Activated T-helper 1 cell treated with anti-CD3 and anti-CD28 coated beads, Interleukin-12 subunit alpha, Interleukin-12 subunit beta, Interleukin-2, Interleukin-4 antibody, amounts not matched to agents 30 ng/mL and 10 ng/mL and 1 ng/mL, durations not matched to agents 14 hours and 24 hours and 36 hours (primary cell): ENCODE results near the gene PTAR1. TPM values are rescaled to one million over a fixed set of nuclear protein-coding genes. Genes with fewer than 3 reads are reported as not detected.
"Not testable (repeated sequence)": the region's sequence is repeated elsewhere in the genome, so short reads cannot be mapped to it uniquely, and the experiment has no call there.

Experiments
- DNase-seq: peaks from one replicate; pipeline ENCODE4 v3.0.0; 2021; ENCODE audit warnings: low spot score
- H3K27ac Mint-ChIP-seq: one replicate; pipeline ENCODE4 v1.8.0; 2021; ENCODE audit warnings: mild to moderate bottlenecking, mixed read lengths
- H3K27me3 Mint-ChIP-seq: one replicate; pipeline ENCODE4 v1.8.0; 2022; ENCODE audit warnings: mild to moderate bottlenecking, moderate library complexity, mixed read lengths; ENCODE audit not compliant: insufficient read depth
- H3K36me3 Mint-ChIP-seq: one replicate; pipeline ENCODE4 v1.8.0; 2021; ENCODE audit warnings: low read depth, mixed read lengths
- H3K4me1 Mint-ChIP-seq: one replicate; pipeline ENCODE4 v1.8.0; 2021; ENCODE audit warnings: low read depth, mixed read lengths
- H3K4me3 Mint-ChIP-seq: one replicate; pipeline ENCODE4 v1.8.0; 2021; ENCODE audit warnings: mild to moderate bottlenecking, moderate library complexity, mixed read lengths
- H3K9me3 Mint-ChIP-seq: one replicate; pipeline ENCODE4 v1.8.0; 2021; ENCODE audit warnings: mixed read lengths
- intact Hi-C: fragments of 100-400 bp; cut with micrococcal nuclease; formaldehyde crosslinking; loops from one replicate; pipeline ENCODE4 v1.15.1; 2024
- total RNA-seq: library from RNA; stranded (reverse); gene quantifications from 2 replicates; pipeline ENCODE4 v1.2.3, GENCODE V29; 2022

PTAR1 gene
- total RNA-seq = 47.5 and 52.3 TPM in 2 replicates

- H3K36me3 Mint-ChIP-seq = peaks cover 17% of the 10 kb centered on the region
- H3K27ac Mint-ChIP-seq = peak within 1 kb of the TSS; percentile 95
- no peaks in the 10 kb centered on the region for H3K9me3 Mint-ChIP-seq
- intact Hi-C loops = loop anchor here (1.0 to 10.0 kb wide), 12 partner anchors 28 to 803 kb away; partner anchors contain the start of genes APBA1, CFAP95, FXN and KLF9
- peak within 1 kb of the TSS; percentile 91 for H3K4me3 Mint-ChIP-seq
- DNase-seq = peak; percentile 88
- H3K4me1 Mint-ChIP-seq = peaks cover 34% of the 10 kb centered on the region
- peaks cover 5% of the 10 kb centered on the region for H3K27me3 Mint-ChIP-seq
Measured at GRCh38 chr9:69759421-69760277, at the start of gene PTAR1. Gene PTAR1, minus strand, starts transcription at chr9:69760011. Its CDS starts 73 bp downstream, at chr9:69759938.

GRCh38 chr9:69809304-69809863 lies 49.6 kb upstream of the PTAR1 start:
- no peaks in the 10 kb centered on the region for H3K27me3 Mint-ChIP-seq
- H3K36me3 Mint-ChIP-seq = no peaks in the 10 kb centered on the region
- no peak overlapping the region for H3K4me3 Mint-ChIP-seq
- no peaks in the 10 kb centered on the region for H3K9me3 Mint-ChIP-seq
- no peak for DNase-seq
- intact Hi-C loops = loop anchor here (1.0 kb wide), 2 partner anchors 69 to 110 kb away; no protein-coding TSS in a partner anchor
- H3K4me1 Mint-ChIP-seq = peaks cover 13% of the 10 kb centered on the region
- H3K27ac Mint-ChIP-seq = no peak overlapping the region

GRCh38 chr9:69806627-69807026 lies 46.8 kb upstream of the PTAR1 start:
- no peak for DNase-seq
- Mint-ChIP-seq H3K4me1 (peaks cover 7% of the 10 kb centered on the region), H3K27ac (no peak overlapping the region), H3K4me3 (no peak overlapping the region), H3K9me3 (no peaks in the 10 kb centered on the region), H3K27me3 (no peaks in the 10 kb centered on the region), H3K36me3 (no peaks in the 10 kb centered on the region)
- intact Hi-C loops = no loop called here

GRCh38 chr9:69805962-69806515 lies 46.2 kb upstream of the PTAR1 start:
- no peaks in the 10 kb centered on the region for H3K36me3 Mint-ChIP-seq
- H3K9me3 Mint-ChIP-seq = no peaks in the 10 kb centered on the region
- H3K27ac Mint-ChIP-seq = no peak overlapping the region
- no peaks in the 10 kb centered on the region for H3K27me3 Mint-ChIP-seq
- no peak overlapping the region for H3K4me3 Mint-ChIP-seq
- H3K4me1 Mint-ChIP-seq = peaks cover 7% of the 10 kb centered on the region
- no peak for DNase-seq
- intact Hi-C loops = no loop called here

- Mint-ChIP-seq H3K27me3 (peaks cover 10% of the 10 kb centered on the region), H3K27ac (no peak overlapping the region), H3K9me3 (no peaks in the 10 kb centered on the region), H3K4me1 (no peaks in the 10 kb centered on the region), H3K4me3 (no peak overlapping the region), H3K36me3 (no peaks in the 10 kb centered on the region)
- no peak for DNase-seq
- intact Hi-C loops = no loop called here
Measured at GRCh38 chr9:69801989-69802388, 42.2 kb upstream of the PTAR1 start.

- H3K9me3 Mint-ChIP-seq, H3K4me3 Mint-ChIP-seq, DNase-seq, H3K4me1 Mint-ChIP-seq, intact Hi-C loops, H3K36me3 Mint-ChIP-seq, H3K27ac Mint-ChIP-seq: not testable (repeated sequence)
- peaks cover 11% of the 10 kb centered on the region for H3K27me3 Mint-ChIP-seq
Measured at GRCh38 chr9:69800027-69800426, 40.2 kb upstream of the PTAR1 start.

- DNase-seq, H3K27ac Mint-ChIP-seq, H3K9me3 Mint-ChIP-seq, H3K4me1 Mint-ChIP-seq, H3K36me3 Mint-ChIP-seq, H3K4me3 Mint-ChIP-seq, intact Hi-C loops: not testable (repeated sequence)
- H3K27me3 Mint-ChIP-seq = peaks cover 11% of the 10 kb centered on the region
Measured at GRCh38 chr9:69799521-69799920, 39.7 kb upstream of the PTAR1 start.

- DNase-seq = no peak
- Mint-ChIP-seq H3K4me3 (no peak overlapping the region), H3K9me3 (no peaks in the 10 kb centered on the region), H3K36me3 (no peaks in the 10 kb centered on the region), H3K4me1 (no peaks in the 10 kb centered on the region), H3K27ac (no peak overlapping the region), H3K27me3 (peaks cover 17% of the 10 kb centered on the region)
- intact Hi-C loops = no loop called here
Measured at GRCh38 chr9:69798744-69799143, 38.9 kb upstream of the PTAR1 start.

GRCh38 chr9:69797675-69798074 lies 37.9 kb upstream of the PTAR1 start:
- H3K36me3 Mint-ChIP-seq = no peaks in the 10 kb centered on the region
- intact Hi-C loops = no loop called here
- no peaks in the 10 kb centered on the region for H3K4me1 Mint-ChIP-seq
- no peak overlapping the region for H3K4me3 Mint-ChIP-seq
- peaks cover 24% of the 10 kb centered on the region for H3K27me3 Mint-ChIP-seq
- DNase-seq = no peak
- no peaks in the 10 kb centered on the region for H3K9me3 Mint-ChIP-seq
- H3K27ac Mint-ChIP-seq = no peak overlapping the region

- Mint-ChIP-seq H3K4me1 (no peaks in the 10 kb centered on the region), H3K27ac (no peak overlapping the region), H3K27me3 (peaks cover 37% of the 10 kb centered on the region), H3K9me3 (no peaks in the 10 kb centered on the region), H3K4me3 (no peak overlapping the region), H3K36me3 (no peaks in the 10 kb centered on the region)
- intact Hi-C loops = no loop called here
- DNase-seq = no peak
Measured at GRCh38 chr9:69794356-69794755, 34.5 kb upstream of the PTAR1 start.

- DNase-seq = no peak
Measured at GRCh38 chr9:69785757-69786156, 25.9 kb upstream of the PTAR1 start.

GRCh38 chr9:69773258-69773657 lies 13.4 kb upstream of the PTAR1 start:
- intact Hi-C loops = no loop called here
- no peak for DNase-seq
- Mint-ChIP-seq H3K4me1 (no peaks in the 10 kb centered on the region), H3K9me3 (no peaks in the 10 kb centered on the region), H3K4me3 (no peak overlapping the region), H3K27me3 (peaks cover 8% of the 10 kb centered on the region), H3K36me3 (no peaks in the 10 kb centered on the region), H3K27ac (no peak overlapping the region)

More at GRCh38 chr9:69785757-69786156, 25.9 kb upstream of the PTAR1 start:
- Mint-ChIP-seq H3K27me3 (peaks cover 15% of the 10 kb centered on the region), H3K27ac (no peak overlapping the region), H3K4me1 (no peaks in the 10 kb centered on the region), H3K9me3 (peaks cover 3% of the 10 kb centered on the region), H3K36me3 (no peaks in the 10 kb centered on the region), H3K4me3 (no peak overlapping the region)
- intact Hi-C loops = no loop called here

- Mint-ChIP-seq H3K27me3 (peaks cover 8% of the 10 kb centered on the region), H3K9me3 (no peaks in the 10 kb centered on the region), H3K36me3 (no peaks in the 10 kb centered on the region), H3K4me1 (no peaks in the 10 kb centered on the region), H3K27ac (no peak overlapping the region), H3K4me3 (no peak overlapping the region)
- intact Hi-C loops = no loop called here
- DNase-seq = no peak
Measured at GRCh38 chr9:69771775-69772418, 12.1 kb upstream of the PTAR1 start.
